Measurements from ENCODE around the gene MBOAT1.

- TF ChIP-seq CTCF (IDR thresholded peaks at IDR 0.05) (no peak), POLR2A (IDR thresholded peaks at IDR 0.05) (no peak)
These were observed 46.1 kb downstream of the MBOAT1 start for GRCh38 chr6:20166210-20166609.
